Thyroid gland (tissue), 4 donors: ENCODE results near the gene LSM3.

Experiments used
- CTCF ChIP-seq, 6 experiments: fragments of 200-600 bp in 3 of 6; fragments of 450-650 bp in 3 of 6; sonication (generic) in 3 of 6; IDR thresholded peaks; one replicate each; pipeline ENCODE4 v1.5.1; 2016 to 2019; ENCODE audit warnings: antibody characterized with exemption in 6 of 6, mild to moderate bottlenecking in 2 of 6, inconsistent platforms in 1 of 6, moderate library complexity in 1 of 6
- POLR2A ChIP-seq, 2 donors: fragments of 450-650 bp; IDR thresholded peaks; one replicate each; pipeline ENCODE4 v1.6.1; 2017; ENCODE audit warnings: antibody characterized with exemption in 2 of 2, mild to moderate bottlenecking in 2 of 2, moderate library complexity in 1 of 2

DNA sequence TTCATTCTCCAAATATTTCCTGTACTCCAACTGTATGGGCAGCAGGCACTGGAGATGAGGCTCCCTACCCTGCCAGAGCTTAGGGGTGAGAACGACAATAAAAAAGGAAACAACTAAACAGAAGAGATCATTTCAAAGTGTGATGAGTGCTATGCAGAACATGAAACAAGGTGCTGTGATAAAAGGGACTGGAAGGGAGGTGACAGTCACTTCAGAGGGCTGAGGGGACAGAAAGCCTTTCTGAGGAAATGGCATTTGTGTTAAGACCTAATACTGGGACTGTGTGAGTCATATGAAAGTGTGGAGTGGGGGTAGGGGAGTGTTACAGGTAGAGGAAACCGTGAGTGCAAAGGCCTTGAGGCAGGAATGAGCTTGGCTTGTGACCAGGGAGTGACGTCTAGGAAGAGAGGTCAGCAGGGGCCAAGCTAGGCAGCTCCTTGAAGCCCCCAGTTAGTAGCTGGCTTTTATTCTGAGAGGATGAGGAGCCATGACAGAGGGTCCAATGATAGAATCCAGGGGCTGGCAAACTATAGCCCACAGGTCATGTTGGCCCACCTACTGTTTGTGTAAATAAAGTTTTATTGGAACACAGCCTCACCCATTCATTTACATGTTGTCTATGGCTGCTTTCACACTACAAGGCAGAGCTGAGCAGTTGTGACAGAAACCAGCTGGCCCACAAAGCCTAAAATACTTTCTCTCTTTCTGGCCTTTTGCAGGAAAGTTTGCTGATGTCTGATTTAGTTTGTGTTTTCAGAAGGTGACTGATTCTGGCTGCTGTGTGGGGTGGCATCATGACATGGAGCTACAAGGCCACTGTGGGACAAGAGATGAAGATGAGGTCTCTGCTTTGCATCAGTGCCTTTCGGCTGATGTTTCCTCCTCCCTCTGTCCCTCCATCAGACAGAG is 56.6 kb downstream of the LSM3 start:
- TF ChIP-seq CTCF (IDR thresholded peaks at IDR 0.05) (no peak), POLR2A (IDR thresholded peaks at IDR 0.05) (no peak)
